ENCODE measurements around the gene ZW10.

ZW10 gene

GRCh38 chr11:113695207-113695606 lies 78.3 kb downstream of the ZW10 start:
- no peak for DNase-seq (ENCODE audit: low read depth in 1 of 2, low spot score in 1 of 2)

GRCh38 chr11:113694390-113694789 lies 79.1 kb downstream of the ZW10 start:
- DNase-seq (ENCODE audit: low read depth in 1 of 2, low spot score in 1 of 2), result no peak
- H3K4me3 ChIP-seq (replicated peaks; ENCODE audit: insufficient read depth, low read length), result no peak overlapping the region
- no peaks in the 10 kb centered on the region for H3K27me3 ChIP-seq (ENCODE audit: insufficient read depth, poor library complexity, severe bottlenecking)
- H3K27ac ChIP-seq (replicated peaks), result no peak overlapping the region
- TF ChIP-seq POLR2AphosphoS5 (IDR thresholded peaks at IDR 0.05; ENCODE audit: low read depth) (no peak), REST (IDR thresholded peaks at IDR 0.05; ENCODE audit: insufficient replicate concordance, low read depth) (no peak), CTCF (IDR thresholded peaks at IDR 0.05; ENCODE audit: insufficient read depth, low read length) (no peak), GABPA (IDR thresholded peaks at IDR 0.05; ENCODE audit: low read depth) (no peak), SPI1 (IDR thresholded peaks at IDR 0.05; ENCODE audit: borderline replicate concordance, low read depth) (no peak)

More at GRCh38 chr11:113695207-113695606, 78.3 kb downstream of the ZW10 start:
- Histone ChIP-seq H3K4me3 (replicated peaks; ENCODE audit: insufficient read depth, low read length) (no peak overlapping the region), H3K27me3 (ENCODE audit: insufficient read depth, poor library complexity, severe bottlenecking) (no peaks in the 10 kb centered on the region), H3K27ac (replicated peaks) (no peak overlapping the region)
- TF ChIP-seq GABPA (IDR thresholded peaks at IDR 0.05; ENCODE audit: low read depth) (no peak), POLR2AphosphoS5 (IDR thresholded peaks at IDR 0.05; ENCODE audit: low read depth) (no peak), SPI1 (IDR thresholded peaks at IDR 0.05; ENCODE audit: borderline replicate concordance, low read depth) (no peak), CTCF (IDR thresholded peaks at IDR 0.05; ENCODE audit: insufficient read depth, low read length) (no peak), REST (IDR thresholded peaks at IDR 0.05; ENCODE audit: insufficient replicate concordance, low read depth) (no peak)

GRCh38 chr11:113693030-113693429 lies 80.5 kb downstream of the ZW10 start:
- DNase-seq (ENCODE audit: low read depth in 1 of 2, low spot score in 1 of 2), result no peak
- no peak overlapping the region for H3K27ac ChIP-seq (replicated peaks)
- H3K27me3 ChIP-seq (ENCODE audit: insufficient read depth, poor library complexity, severe bottlenecking), result no peaks in the 10 kb centered on the region
- TF ChIP-seq POLR2AphosphoS5 (IDR thresholded peaks at IDR 0.05; ENCODE audit: low read depth) (no peak), REST (IDR thresholded peaks at IDR 0.05; ENCODE audit: insufficient replicate concordance, low read depth) (no peak), SPI1 (IDR thresholded peaks at IDR 0.05; ENCODE audit: borderline replicate concordance, low read depth) (no peak)
- no peak overlapping the region for H3K4me3 ChIP-seq (replicated peaks; ENCODE audit: insufficient read depth, low read length)
